Fibroblast of lung (primary cell): ENCODE measurements around the gene RPL29. TPM values are rescaled to one million over a fixed set of nuclear protein-coding genes. Genes with fewer than 3 reads are reported as not detected.

ENCODE experiments used
- DNase-seq, 2 donors: peaks; one replicate each; pipeline versions ENCODE4 v3.0.0 to v3.0.0-alpha.2; 2010; ENCODE audit warnings: low read depth in 2 of 2
- H2AFZ ChIP-seq: 2 replicates; pipeline ENCODE4 v1.5.1; 2012; ENCODE audit warnings: low read length, control low read depth, inconsistent platforms
- H3K27ac ChIP-seq: 2 replicates; pipeline ENCODE4 v1.5.1; 2011; ENCODE audit warnings: low read length, control low read depth; ENCODE audit not compliant: insufficient read depth
- H3K27me3 ChIP-seq: 2 replicates; pipeline ENCODE4 v1.5.1; 2011; ENCODE audit warnings: mild to moderate bottlenecking, low read length; ENCODE audit not compliant: control insufficient read depth, insufficient read depth
- H3K36me3 ChIP-seq: 2 replicates; pipeline ENCODE4 v1.5.1; 2011; ENCODE audit warnings: low read length; ENCODE audit not compliant: control insufficient read depth, insufficient read depth
- H3K4me1 ChIP-seq: 2 replicates; pipeline ENCODE4 v1.5.1; 2011; ENCODE audit warnings: low read length; ENCODE audit not compliant: control insufficient read depth, insufficient read depth; ENCODE audit errors: extremely low read depth
- H3K4me2 ChIP-seq: 2 replicates; pipeline ENCODE4 v1.5.1; 2011; ENCODE audit warnings: low read length, control low read depth; ENCODE audit not compliant: insufficient read depth; ENCODE audit errors: extremely low read depth
- H3K4me3 ChIP-seq, 4 experiments: fragments of 200-600 bp in 1 of 4; sonication (generic) in 1 of 4; replicated peaks in 1 of 4; 2 replicates each; pipeline ENCODE4 v1.5.1; 2011 to 2016; ENCODE audit warnings: low read length in 4 of 4, low read depth in 3 of 4, mild to moderate bottlenecking in 3 of 4, control low read depth in 2 of 4, inconsistent platforms in 1 of 4, mixed read lengths in 1 of 4; ENCODE audit not compliant: insufficient read depth in 1 of 4; ENCODE audit errors: control extremely low read depth in 1 of 4
- H3K79me2 ChIP-seq: 2 replicates; pipeline ENCODE4 v1.5.1; 2012; ENCODE audit warnings: mild to moderate bottlenecking, low read length, inconsistent platforms; ENCODE audit not compliant: control insufficient read depth, insufficient read depth
- H3K9ac ChIP-seq: 2 replicates; pipeline ENCODE4 v1.5.1; 2011; ENCODE audit warnings: mild to moderate bottlenecking, low read length, control low read depth; ENCODE audit not compliant: insufficient read depth
- H3K9me3 ChIP-seq: 2 replicates; pipeline ENCODE4 v1.5.1; 2012; ENCODE audit warnings: low read depth, low read length; ENCODE audit not compliant: control insufficient read depth, insufficient read depth
- H4K20me1 ChIP-seq: 2 replicates; pipeline ENCODE4 v1.5.1; 2011; ENCODE audit warnings: low read length; ENCODE audit not compliant: control insufficient read depth, insufficient read depth; ENCODE audit errors: extremely low read depth
- EZH2 ChIP-seq: IDR thresholded peaks from 2 replicates; pipeline ENCODE4 v1.5.1; 2012; ENCODE audit warnings: low read length, control low read depth, mild to moderate bottlenecking; ENCODE audit errors: missing control alignments
- polyA plus RNA-seq, 2 donors: library from polyadenylated mRNA; depleted of rRNA in 1 of 2; stranded (reverse) in 1 of 2; unstranded in 1 of 2; fragments of >200 nt; gene quantifications; 2 replicates each; pipeline ENCODE4 v1.2.1, GENCODE V29; 2011 to 2012; ENCODE audit warnings: missing spikeins in 1 of 2
- total RNA-seq: library from RNA; depleted of rRNA; stranded (reverse); fragments of >200 nt; gene quantifications from 2 replicates; pipeline ENCODE4 v1.2.1, GENCODE V29; 2014
- TF ChIP-seq, protein P1 (sequence below), 2 donors: IDR thresholded peaks in 1 of 2; conservative IDR thresholded peaks in 1 of 2; 1 replicate in 1 of 2; 2 replicates in 1 of 2; pipeline ENCODE4 v1.5.1; 2011 to 2012; ENCODE audit warnings: low read length in 2 of 2, control low read depth in 1 of 2, inconsistent platforms in 1 of 2, low read depth in 1 of 2, mild to moderate bottlenecking in 1 of 2

RPL29 gene
- total and polyA plus RNA-seq, 2 donors (not counting 1 experiment from before 2014, with no cell fraction given) = 1,076 to 1,512 TPM

DNA sequence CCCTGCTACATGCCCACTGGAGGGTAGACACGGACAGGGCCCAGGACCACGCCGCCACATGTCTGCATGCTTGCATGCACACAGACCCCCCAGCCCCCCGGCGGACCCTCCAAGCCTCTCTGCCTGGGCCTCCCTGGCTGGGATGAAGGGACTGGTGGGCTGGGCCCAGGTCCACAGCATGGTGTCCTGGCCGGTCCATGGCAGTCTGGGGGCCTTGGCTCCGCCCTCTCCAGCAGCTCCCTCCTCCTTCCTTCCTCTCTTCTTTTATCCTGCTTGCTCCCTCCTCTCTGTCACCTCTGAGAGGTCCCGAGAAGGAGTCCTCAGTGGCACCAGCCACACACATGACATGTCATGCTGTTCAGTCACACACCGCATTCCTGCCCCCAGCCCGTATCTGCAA is 36.2 kb upstream of the RPL29 start:
- DNase-seq = no peak
- H3K9ac ChIP-seq = no peak overlapping the region
- H3K27ac ChIP-seq = no peak overlapping the region
- H3K27me3 ChIP-seq = no peaks in the 10 kb centered on the region
- no peaks in the 10 kb centered on the region for H4K20me1 ChIP-seq
- no peak overlapping the region for H3K4me2 ChIP-seq
- no peak overlapping the region for H2AFZ ChIP-seq
- H3K4me1 ChIP-seq = no peaks in the 10 kb centered on the region
- no peak overlapping the region for H3K4me3 ChIP-seq
- no peaks in the 10 kb centered on the region for H3K79me2 ChIP-seq
- H3K36me3 ChIP-seq = no peaks in the 10 kb centered on the region
- TF ChIP-seq EZH2 = no peak
- TF ChIP-seq, protein P1, sequence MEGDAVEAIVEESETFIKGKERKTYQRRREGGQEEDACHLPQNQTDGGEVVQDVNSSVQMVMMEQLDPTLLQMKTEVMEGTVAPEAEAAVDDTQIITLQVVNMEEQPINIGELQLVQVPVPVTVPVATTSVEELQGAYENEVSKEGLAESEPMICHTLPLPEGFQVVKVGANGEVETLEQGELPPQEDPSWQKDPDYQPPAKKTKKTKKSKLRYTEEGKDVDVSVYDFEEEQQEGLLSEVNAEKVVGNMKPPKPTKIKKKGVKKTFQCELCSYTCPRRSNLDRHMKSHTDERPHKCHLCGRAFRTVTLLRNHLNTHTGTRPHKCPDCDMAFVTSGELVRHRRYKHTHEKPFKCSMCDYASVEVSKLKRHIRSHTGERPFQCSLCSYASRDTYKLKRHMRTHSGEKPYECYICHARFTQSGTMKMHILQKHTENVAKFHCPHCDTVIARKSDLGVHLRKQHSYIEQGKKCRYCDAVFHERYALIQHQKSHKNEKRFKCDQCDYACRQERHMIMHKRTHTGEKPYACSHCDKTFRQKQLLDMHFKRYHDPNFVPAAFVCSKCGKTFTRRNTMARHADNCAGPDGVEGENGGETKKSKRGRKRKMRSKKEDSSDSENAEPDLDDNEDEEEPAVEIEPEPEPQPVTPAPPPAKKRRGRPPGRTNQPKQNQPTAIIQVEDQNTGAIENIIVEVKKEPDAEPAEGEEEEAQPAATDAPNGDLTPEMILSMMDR (conservative IDR thresholded peaks at IDR 0.05 in 1 of 2, IDR thresholded peaks at IDR 0.05 in 1 of 2; ENCODE audit: low read depth in 1 of 2, low read length in 2 of 2) = no peak
- H3K9me3 ChIP-seq = no peaks in the 10 kb centered on the region

DNA sequence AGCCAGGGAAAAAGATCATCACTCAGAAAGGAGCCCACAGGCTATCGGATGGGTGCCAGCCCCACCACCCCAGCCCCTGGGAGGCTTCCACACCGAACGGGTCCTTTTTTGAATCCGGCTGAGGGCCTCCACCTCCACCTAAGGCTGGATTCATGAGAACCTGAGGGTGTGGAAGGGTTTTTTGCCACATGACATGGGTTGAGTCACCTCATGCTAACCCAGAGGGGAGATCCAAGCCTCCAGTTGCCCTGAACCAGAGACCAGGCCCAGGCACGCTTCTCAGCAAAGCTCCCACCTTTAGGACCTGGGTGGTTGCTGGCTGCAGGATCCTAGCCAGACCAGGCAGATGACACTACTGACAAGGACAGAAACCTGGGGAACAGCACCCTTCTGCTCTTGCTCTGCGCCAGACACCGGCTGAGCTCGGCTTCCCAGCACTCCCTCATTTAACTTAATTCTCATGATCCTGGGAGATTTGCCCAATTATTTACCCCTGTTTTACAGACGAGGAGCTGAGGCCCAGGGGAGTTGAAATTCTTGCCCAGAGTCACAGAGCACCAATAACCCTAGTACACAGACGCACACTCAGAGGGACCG is 35.1 kb upstream of the RPL29 start:
- TF ChIP-seq EZH2 = no peak
- TF ChIP-seq, protein P1 (conservative IDR thresholded peaks at IDR 0.05 in 1 of 2, IDR thresholded peaks at IDR 0.05 in 1 of 2; ENCODE audit: low read depth in 1 of 2, low read length in 2 of 2) = no peak
- H3K4me3 ChIP-seq = no peak overlapping the region
- no peak overlapping the region for H3K27ac ChIP-seq
- H3K36me3 ChIP-seq = no peaks in the 10 kb centered on the region
- H4K20me1 ChIP-seq = no peaks in the 10 kb centered on the region
- DNase-seq = no peak
- H3K9me3 ChIP-seq = no peaks in the 10 kb centered on the region
- no peaks in the 10 kb centered on the region for H3K27me3 ChIP-seq
- H3K4me1 ChIP-seq = no peaks in the 10 kb centered on the region
- H2AFZ ChIP-seq = no peak overlapping the region
- no peaks in the 10 kb centered on the region for H3K79me2 ChIP-seq
- no peak overlapping the region for H3K9ac ChIP-seq
- H3K4me2 ChIP-seq = no peak overlapping the region

DNA sequence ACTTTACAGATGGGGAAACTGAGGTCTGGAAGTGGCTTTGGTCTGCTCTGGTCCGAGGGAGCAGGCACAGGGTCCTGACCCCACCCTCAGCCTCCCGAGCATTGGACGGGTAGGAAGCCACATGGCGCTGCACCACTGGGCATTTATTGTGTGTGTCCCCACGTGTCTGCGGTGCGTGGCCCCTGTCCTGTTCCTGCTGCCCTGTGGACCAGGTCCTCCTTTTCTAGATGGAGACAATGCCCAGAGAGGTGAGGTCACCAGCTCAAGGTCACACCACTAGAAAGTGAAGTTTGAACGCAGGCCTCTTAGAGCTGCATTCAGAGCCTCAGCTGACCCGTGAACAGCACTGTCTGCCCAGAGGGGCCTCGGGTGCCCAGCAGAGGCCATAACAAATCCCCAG is 33.8 kb upstream of the RPL29 start:
- no peaks in the 10 kb centered on the region for H3K4me1 ChIP-seq
- no peak overlapping the region for H2AFZ ChIP-seq
- no peak overlapping the region for H3K27ac ChIP-seq
- H3K4me3 ChIP-seq = no peak overlapping the region
- no peaks in the 10 kb centered on the region for H3K27me3 ChIP-seq
- no peaks in the 10 kb centered on the region for H3K36me3 ChIP-seq
- no peak for DNase-seq
- H3K4me2 ChIP-seq = no peak overlapping the region
- H3K79me2 ChIP-seq = no peaks in the 10 kb centered on the region
- no peaks in the 10 kb centered on the region for H3K9me3 ChIP-seq
- H3K9ac ChIP-seq = no peak overlapping the region
- no peaks in the 10 kb centered on the region for H4K20me1 ChIP-seq
- TF ChIP-seq EZH2 = no peak
- TF ChIP-seq, protein P1 (conservative IDR thresholded peaks at IDR 0.05 in 1 of 2, IDR thresholded peaks at IDR 0.05 in 1 of 2; ENCODE audit: low read depth in 1 of 2, low read length in 2 of 2) = no peak
